Measurements from ENCODE around the gene ANGEL1.

Gene ANGEL1

GRCh38 chr14:76770521-76771436 is 41.9 kb downstream of the ANGEL1 start:
- in situ Hi-C loops (cut with MboI; ENCODE audit: low sequenced_read_pairs): no loop called here
- no peak for DNase-seq (ENCODE audit: low spot score in 2 of 2)

GRCh38 chr14:76769636-76770292 is 42.9 kb downstream of the ANGEL1 start:
- H3K4me1 ChIP-seq: no peaks in the 10 kb centered on the region
- no peak overlapping the region for H3K4me3 ChIP-seq
- H3K36me3 ChIP-seq (replicated peaks): no peaks in the 10 kb centered on the region
- H3K27me3 ChIP-seq (ENCODE audit: low read depth): no peaks in the 10 kb centered on the region
- H3K9me3 ChIP-seq: no peaks in the 10 kb centered on the region
- in situ Hi-C loops (cut with MboI; ENCODE audit: low sequenced_read_pairs): no loop called here
- peak in 1 of 2 experiments; percentile 5 for DNase-seq (ENCODE audit: low spot score in 2 of 2)

More at GRCh38 chr14:76770521-76771436, 41.9 kb downstream of the ANGEL1 start:
- Histone ChIP-seq H3K4me3 (no peak overlapping the region), H3K9me3 (no peaks in the 10 kb centered on the region), H3K36me3 (replicated peaks) (no peaks in the 10 kb centered on the region), H3K4me1 (no peaks in the 10 kb centered on the region), H3K27me3 (ENCODE audit: low read depth) (no peaks in the 10 kb centered on the region)

- H3K4me3 ChIP-seq: no peak overlapping the region
- no peak for DNase-seq (ENCODE audit: low spot score in 2 of 2)
- no peaks in the 10 kb centered on the region for H3K4me1 ChIP-seq
- in situ Hi-C loops (cut with MboI; ENCODE audit: low sequenced_read_pairs): no loop called here
- H3K36me3 ChIP-seq (replicated peaks): no peaks in the 10 kb centered on the region
- H3K27me3 ChIP-seq (ENCODE audit: low read depth): no peaks in the 10 kb centered on the region; the same call in 1 of the 2 replicates
- H3K9me3 ChIP-seq: no peaks in the 10 kb centered on the region
Observed at GRCh38 chr14:76768671-76769500, 43.8 kb downstream of the ANGEL1 start.

- H3K27me3 ChIP-seq (ENCODE audit: low read depth): no peaks in the 10 kb centered on the region; the same call in 1 of the 2 replicates
- no peak for DNase-seq (ENCODE audit: low spot score in 2 of 2)
- no peaks in the 10 kb centered on the region for H3K4me1 ChIP-seq
- in situ Hi-C loops (cut with MboI; ENCODE audit: low sequenced_read_pairs): no loop called here
- H3K9me3 ChIP-seq: no peaks in the 10 kb centered on the region
- no peaks in the 10 kb centered on the region for H3K36me3 ChIP-seq (replicated peaks)
- H3K4me3 ChIP-seq: no peak overlapping the region
Observed at GRCh38 chr14:76767681-76768656, 44.7 kb downstream of the ANGEL1 start.

- no peaks in the 10 kb centered on the region; the same call in 1 of the 2 replicates for H3K4me1 ChIP-seq
- in situ Hi-C loops (cut with MboI; ENCODE audit: low sequenced_read_pairs): no loop called here
- no peaks in the 10 kb centered on the region for H3K9me3 ChIP-seq
- DNase-seq (ENCODE audit: low spot score in 2 of 2): no peak
- no peaks in the 10 kb centered on the region; the same call in 1 of the 2 replicates for H3K27me3 ChIP-seq (ENCODE audit: low read depth)
- H3K36me3 ChIP-seq (replicated peaks): no peaks in the 10 kb centered on the region
- no peak overlapping the region for H3K4me3 ChIP-seq
Observed at GRCh38 chr14:76765461-76765931, 47.2 kb downstream of the ANGEL1 start.

GRCh38 chr14:76763096-76764041 is 49.3 kb downstream of the ANGEL1 start:
- H3K9me3 ChIP-seq: no peaks in the 10 kb centered on the region
- no peaks in the 10 kb centered on the region; the same call in 1 of the 2 replicates for H3K27me3 ChIP-seq (ENCODE audit: low read depth)
- H3K4me3 ChIP-seq: no peak overlapping the region
- no peak for DNase-seq (ENCODE audit: low spot score in 2 of 2)
- H3K36me3 ChIP-seq (replicated peaks): no peaks in the 10 kb centered on the region
- no peaks in the 10 kb centered on the region; the same call in 1 of the 2 replicates for H3K4me1 ChIP-seq
- in situ Hi-C loops (cut with MboI; ENCODE audit: low sequenced_read_pairs): no loop called here

- peak overlapping the region; percentile 42 for H3K4me3 ChIP-seq
- no peaks in the 10 kb centered on the region; the same call in 1 of the 2 replicates for H3K4me1 ChIP-seq
- no peaks in the 10 kb centered on the region for H3K36me3 ChIP-seq (replicated peaks)
- DNase-seq (ENCODE audit: low spot score in 2 of 2): no peak
- in situ Hi-C loops (cut with MboI; ENCODE audit: low sequenced_read_pairs): no loop called here
- no peaks in the 10 kb centered on the region for H3K9me3 ChIP-seq
- H3K27me3 ChIP-seq (ENCODE audit: low read depth): no peaks in the 10 kb centered on the region; the same call in 1 of the 2 replicates
Observed at GRCh38 chr14:76762411-76763095, 50.1 kb downstream of the ANGEL1 start.

GRCh38 chr14:76761960-76762410 is 50.7 kb downstream of the ANGEL1 start:
- H3K9me3 ChIP-seq: no peaks in the 10 kb centered on the region
- in situ Hi-C loops (cut with MboI; ENCODE audit: low sequenced_read_pairs): no loop called here
- no peaks in the 10 kb centered on the region; the same call in 1 of the 2 replicates for H3K27me3 ChIP-seq (ENCODE audit: low read depth)
- H3K4me1 ChIP-seq: no peaks in the 10 kb centered on the region; the same call in 1 of the 2 replicates
- H3K36me3 ChIP-seq (replicated peaks): no peaks in the 10 kb centered on the region
- peak overlapping the region; percentile 42 for H3K4me3 ChIP-seq
- DNase-seq (ENCODE audit: low spot score in 2 of 2): no peak

GRCh38 chr14:76761136-76761959 is 51.3 kb downstream of the ANGEL1 start, which contains the start of gene VASH1:
Gene VASH1 (plus strand): TSS chr14:76761468. CDS start chr14:76762822, 1,354 bp downstream.
- in situ Hi-C loops (cut with MboI; ENCODE audit: low sequenced_read_pairs): no loop called here
- peak within 1 kb of the TSS; percentile 42 for H3K4me3 ChIP-seq
- no peaks in the 10 kb centered on the region; the same call in 1 of the 2 replicates for H3K27me3 ChIP-seq (ENCODE audit: low read depth)
- DNase-seq (ENCODE audit: low spot score in 2 of 2): peak; percentile 25 to 72
- no peaks in the 10 kb centered on the region for H3K9me3 ChIP-seq
- no peaks in the 10 kb centered on the region; the same call in 1 of the 2 replicates for H3K4me1 ChIP-seq
- no peaks in the 10 kb centered on the region for H3K36me3 ChIP-seq (replicated peaks)

GRCh38 chr14:76760331-76761135 is 52.1 kb downstream of the ANGEL1 start:
- H3K9me3 ChIP-seq: no peaks in the 10 kb centered on the region
- H3K36me3 ChIP-seq (replicated peaks): no peaks in the 10 kb centered on the region
- in situ Hi-C loops (cut with MboI; ENCODE audit: low sequenced_read_pairs): no loop called here
- peak overlapping the region; percentile 42 for H3K4me3 ChIP-seq
- no peaks in the 10 kb centered on the region; the same call in 1 of the 2 replicates for H3K4me1 ChIP-seq
- no peaks in the 10 kb centered on the region; the same call in 1 of the 2 replicates for H3K27me3 ChIP-seq (ENCODE audit: low read depth)
- no peak for DNase-seq (ENCODE audit: low spot score in 2 of 2)

Measured in HAP-1 (cell line).